Ramos (cell line): Measurements from ENCODE around the gene MMP7.

Experiments used
- in situ Hi-C: fragments of 300-500 bp; cut with MboI; formaldehyde crosslinking; loops from one replicate; pipeline ENCODE4 v1.14.3; 2022; ENCODE audit warnings: low sequenced_read_pairs; ENCODE audit not compliant: unreplicated experiment

The MMP7 gene

GRCh38 chr11:102499151-102499550, 31.4 kb downstream of the MMP7 start:
- in situ Hi-C loops: loop anchor here (5.0 to 10.0 kb wide), 3 partner anchors 107 to 214 kb away; partner anchors contain the start of gene BIRC2

GRCh38 chr11:102497061-102497460, 33.5 kb downstream of the MMP7 start:
- in situ Hi-C loops: loop anchor here (5.0 to 10.0 kb wide), 3 partner anchors 105 to 212 kb away; partner anchors contain the start of gene BIRC2

- in situ Hi-C loops: loop anchor here (5.0 to 10.0 kb wide), 3 partner anchors 103 to 211 kb away; partner anchors contain the start of gene BIRC2
These were observed 35.1 kb downstream of the MMP7 start for GRCh38 chr11:102495161-102496042.

DNA sequence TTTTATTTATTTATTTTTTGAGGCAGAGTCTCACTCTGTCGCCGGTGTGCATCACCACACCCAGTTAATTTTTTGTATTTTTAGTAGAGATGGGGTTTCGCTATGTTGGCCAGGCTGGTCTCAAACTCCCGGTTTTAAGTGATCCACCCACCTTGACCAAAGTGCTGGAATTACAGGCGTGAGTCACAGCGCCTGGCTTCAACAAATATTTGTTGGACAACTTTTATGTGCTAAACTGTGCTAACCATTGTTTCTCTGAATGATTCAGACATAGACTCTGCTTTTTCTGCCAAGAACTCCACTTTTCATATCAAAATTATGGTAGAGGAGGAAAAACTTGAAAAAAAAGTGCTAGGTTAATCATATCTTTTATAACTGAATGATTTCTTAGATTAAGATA, 36.3 kb downstream of the MMP7 start:
- in situ Hi-C loops: loop anchor here (10.0 kb wide), 2 partner anchors 149 to 209 kb away; partner anchors contain the start of gene BIRC2

DNA sequence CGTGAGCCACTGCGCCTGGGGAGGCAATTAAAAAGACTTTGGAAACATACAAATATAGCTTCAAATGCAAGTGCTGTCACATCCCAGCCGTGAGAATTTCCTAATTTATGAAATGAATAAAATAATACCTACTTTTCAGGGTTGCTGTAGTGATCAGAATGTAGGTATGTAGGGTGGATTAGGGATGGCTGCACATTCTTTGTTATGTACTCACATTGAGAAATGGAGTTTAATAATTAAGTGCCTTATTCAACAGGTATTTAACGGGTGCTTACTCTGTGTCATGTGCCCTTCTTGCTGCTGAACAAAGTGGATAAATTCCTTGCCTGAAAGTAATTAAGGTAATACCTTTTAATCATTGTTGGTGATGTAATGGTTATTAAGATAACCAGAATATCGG, 37.0 kb downstream of the MMP7 start:
- in situ Hi-C loops: loop anchor here (10.0 kb wide), 2 partner anchors 149 to 209 kb away; partner anchors contain the start of gene BIRC2

DNA sequence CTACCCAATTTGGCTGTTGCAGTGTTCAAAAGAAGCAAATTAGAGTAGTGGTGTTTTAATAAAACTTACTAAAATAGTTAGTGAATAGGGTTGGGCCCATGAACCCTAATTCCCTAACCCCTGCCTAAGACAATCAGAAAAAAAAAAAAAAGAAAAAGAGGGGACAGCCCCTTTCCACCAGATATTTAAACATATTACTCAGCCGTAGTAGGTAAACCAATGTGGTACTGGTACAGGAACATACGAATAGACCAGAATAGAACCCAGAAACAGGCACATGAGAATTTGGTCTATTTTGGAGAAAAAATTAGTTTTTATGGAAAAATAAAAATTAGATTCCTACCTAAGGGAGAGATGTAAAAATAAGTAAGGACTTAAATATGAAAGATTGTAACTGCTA, 38.6 kb downstream of the MMP7 start:
- in situ Hi-C loops: loop anchor here (10.0 kb wide), 2 partner anchors 147 to 207 kb away; partner anchors contain the start of gene BIRC2

- in situ Hi-C loops: loop anchor here (10.0 kb wide), 2 partner anchors 145 to 205 kb away; partner anchors contain the start of gene BIRC2
These were observed 41.1 kb downstream of the MMP7 start for GRCh38 chr11:102489186-102490145.

DNA sequence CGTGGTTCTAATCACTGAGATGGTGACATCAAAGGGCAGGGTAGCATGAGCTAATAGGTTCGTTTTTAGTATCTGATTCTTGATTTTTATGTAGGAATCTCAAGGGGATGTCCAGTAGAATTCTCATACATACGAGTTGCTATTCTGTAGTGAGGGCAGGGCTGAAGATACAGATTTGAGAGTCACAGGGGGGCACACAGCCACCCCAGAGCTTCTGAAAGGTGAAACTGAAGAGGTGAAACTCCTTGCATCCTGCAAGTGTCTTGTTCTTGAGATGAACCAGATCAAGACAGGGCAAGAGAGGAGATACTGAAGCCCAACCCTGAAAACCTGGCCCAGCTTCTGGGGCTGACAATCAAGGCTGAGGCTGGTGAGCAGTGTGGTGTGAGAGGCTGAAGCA, 42.3 kb downstream of the MMP7 start:
- in situ Hi-C loops: no loop called here

DNA sequence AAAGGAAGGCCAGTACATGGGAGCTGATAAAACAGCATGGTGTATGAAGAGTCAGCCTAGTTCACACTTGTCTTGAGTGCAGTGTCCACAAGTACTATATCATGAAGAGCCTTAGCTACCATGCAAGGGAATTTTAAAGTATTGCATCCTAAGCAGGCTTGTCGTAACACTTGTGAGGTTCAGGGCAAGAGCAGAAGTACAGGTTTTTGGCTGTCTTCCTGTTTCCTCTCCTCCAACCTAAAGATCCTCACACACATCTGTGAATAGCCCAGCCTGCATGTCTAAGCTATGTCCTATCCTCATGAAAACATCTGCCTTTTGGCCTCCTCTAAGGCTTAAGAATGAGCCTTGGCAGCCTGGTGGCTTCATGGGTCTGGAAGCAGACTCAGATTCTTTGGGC, 43.3 kb downstream of the MMP7 start:
- in situ Hi-C loops: no loop called here

DNA sequence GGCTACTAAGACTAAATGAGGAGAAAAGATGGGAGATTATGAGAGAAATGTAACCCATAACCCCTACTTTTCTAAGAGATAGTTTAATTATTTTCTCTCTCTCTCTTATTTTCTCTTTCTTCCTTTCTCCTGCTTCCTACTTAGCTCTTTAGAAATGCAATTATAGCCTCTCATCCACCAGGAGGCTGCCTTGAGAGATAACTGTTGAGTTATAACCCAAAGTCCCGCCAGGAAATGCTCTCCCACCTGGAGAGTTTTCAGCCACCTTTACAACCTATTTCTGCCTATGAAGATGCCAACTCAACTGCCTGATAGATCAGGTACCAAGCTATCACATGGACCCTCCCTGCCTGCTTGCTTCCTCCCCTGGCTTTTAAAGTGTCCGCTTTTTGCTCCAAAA, 44.0 kb downstream of the MMP7 start:
- in situ Hi-C loops: no loop called here

GRCh38 chr11:102485095-102485722, 45.3 kb downstream of the MMP7 start:
- in situ Hi-C loops: no loop called here

- in situ Hi-C loops: no loop called here
These were observed 48.1 kb downstream of the MMP7 start for GRCh38 chr11:102482433-102482832.

DNA sequence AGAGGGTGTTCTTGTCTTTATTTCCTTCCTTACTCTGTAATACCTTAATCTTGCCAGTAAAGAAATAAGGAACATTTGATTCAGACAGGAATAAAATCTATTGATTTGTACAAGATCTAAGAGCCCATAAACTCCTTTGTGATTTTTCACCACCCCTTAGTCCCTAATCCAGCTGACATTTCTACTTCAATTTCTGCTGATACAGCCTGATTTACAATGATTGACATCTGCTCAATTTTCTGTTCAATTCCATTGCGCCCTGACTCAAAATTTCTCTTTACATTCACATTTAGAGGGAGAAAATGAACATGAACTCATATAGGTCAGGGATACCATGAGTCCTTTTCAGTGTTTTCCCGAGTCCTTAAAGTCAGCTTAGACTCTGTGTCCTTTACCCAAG, 50.8 kb downstream of the MMP7 start:
- in situ Hi-C loops: no loop called here

GRCh38 chr11:102478673-102479299, 51.8 kb downstream of the MMP7 start:
- in situ Hi-C loops: no loop called here

DNA sequence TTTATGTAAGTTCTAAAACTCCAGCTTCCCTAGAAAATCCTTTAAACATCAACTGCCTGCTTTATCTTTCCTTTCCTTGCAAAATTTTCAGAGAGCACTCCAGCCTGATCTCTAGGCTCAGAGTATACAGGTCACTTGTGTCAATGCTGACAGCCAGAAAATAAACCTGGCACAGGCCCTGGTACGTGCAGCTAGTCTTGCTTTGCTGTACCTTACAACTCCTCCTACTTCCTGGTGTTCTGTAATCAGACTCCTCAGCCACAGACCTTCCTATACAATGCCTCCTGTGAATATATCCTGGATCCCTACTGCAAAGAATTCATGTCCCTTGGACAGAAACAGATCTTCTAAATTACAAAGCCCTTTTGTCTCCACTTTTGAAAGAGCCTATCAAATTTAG, 53.7 kb downstream of the MMP7 start:
- in situ Hi-C loops: no loop called here

- in situ Hi-C loops: no loop called here
These were observed 54.5 kb downstream of the MMP7 start for GRCh38 chr11:102476069-102476468.

DNA sequence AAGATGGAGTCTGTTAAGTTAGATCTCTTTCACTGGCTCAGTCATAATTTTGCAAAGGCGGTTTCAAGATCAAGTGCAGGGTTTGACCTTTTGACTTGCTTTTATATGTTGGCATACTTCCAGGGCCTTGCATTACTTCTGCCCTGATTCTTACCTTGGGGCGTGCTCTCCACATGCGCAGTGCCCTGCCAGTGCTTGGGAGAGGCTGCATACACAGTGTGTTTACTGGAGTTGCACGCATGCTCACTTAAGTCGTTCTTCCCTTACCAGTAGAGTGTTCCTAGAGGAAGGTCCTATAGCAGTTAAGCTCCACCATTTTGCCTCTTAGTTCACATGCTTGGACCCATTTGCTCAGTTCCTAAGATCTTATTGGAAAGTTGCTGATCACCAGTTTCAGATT, 57.0 kb downstream of the MMP7 start:
- in situ Hi-C loops: no loop called here

DNA sequence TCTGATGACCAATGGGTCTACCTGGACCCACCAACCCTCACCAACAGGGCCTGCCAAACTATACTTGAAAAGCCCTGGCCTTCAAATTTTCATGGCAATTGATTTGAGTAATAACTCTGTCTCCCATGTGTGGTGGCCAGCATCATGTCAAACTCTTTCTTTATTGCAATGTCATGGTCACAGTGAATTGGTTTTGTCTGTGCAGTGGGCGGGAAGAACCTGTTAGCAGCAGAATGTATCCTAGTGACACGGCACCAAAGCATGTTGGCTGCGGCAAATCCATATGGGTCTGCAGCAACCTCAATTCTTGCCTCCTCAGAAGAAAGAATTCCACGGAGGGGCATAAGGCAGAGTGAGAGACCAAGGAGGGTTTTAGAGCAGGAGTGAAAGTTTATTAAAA, 58.4 kb downstream of the MMP7 start:
- in situ Hi-C loops: no loop called here

DNA sequence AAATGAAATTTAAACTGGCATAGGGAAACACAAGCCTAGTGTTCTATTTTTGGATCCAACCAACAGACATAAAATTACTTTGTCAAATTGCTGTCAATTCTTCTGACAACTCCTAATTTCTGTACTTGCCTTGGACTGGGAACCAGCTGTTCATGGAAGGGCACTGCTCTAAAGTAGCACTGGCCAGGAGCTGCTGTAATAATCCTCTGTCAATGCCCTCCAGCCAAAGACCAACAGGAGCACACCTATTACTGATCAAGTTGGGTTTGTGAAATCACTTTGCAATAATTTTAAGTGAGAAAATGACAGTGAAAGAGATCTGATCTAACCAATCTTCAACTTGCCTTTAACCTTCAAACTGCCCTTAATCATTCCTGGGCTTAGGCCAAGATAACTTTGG, 59.1 kb downstream of the MMP7 start:
- in situ Hi-C loops: no loop called here
